Measurements from ENCODE around the gene TRPM1. TPM values are rescaled to one million over a fixed set of nuclear protein-coding genes. Genes with fewer than 3 reads are reported as not detected.

The TRPM1 gene
- total RNA-seq, 4 donors from 2014 or later = not detected

DNA sequence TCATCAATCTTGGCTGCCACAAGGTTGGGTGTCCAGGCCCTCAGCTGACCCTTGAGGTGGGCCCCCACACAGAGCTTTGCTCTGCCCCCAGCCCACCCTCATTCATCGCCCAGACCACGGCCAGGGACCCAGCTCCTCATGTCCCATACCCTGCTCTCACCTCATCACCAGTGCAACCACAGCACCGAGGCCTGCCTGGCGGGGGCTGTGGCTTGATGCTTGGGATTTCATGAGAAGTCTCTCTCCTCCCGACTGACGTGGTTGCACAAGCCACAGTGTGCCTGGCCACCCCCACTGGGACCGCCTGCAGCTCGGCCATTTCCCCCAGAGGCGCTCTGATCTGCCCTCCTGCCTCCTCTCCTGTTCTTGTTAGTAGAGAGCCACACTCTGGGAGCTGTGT, 64.7 kb downstream of the TRPM1 start:
- no peak overlapping the region for H3K27ac ChIP-seq
- H3K27me3 ChIP-seq = no peaks in the 10 kb centered on the region
- no peaks in the 10 kb centered on the region for H3K9me3 ChIP-seq
- H3K4me1 ChIP-seq = no peaks in the 10 kb centered on the region
- H3K36me3 ChIP-seq = no peaks in the 10 kb centered on the region
- no peak for DNase-seq
- H3K4me3 ChIP-seq = no peak overlapping the region
- TF ChIP-seq, protein P1, sequence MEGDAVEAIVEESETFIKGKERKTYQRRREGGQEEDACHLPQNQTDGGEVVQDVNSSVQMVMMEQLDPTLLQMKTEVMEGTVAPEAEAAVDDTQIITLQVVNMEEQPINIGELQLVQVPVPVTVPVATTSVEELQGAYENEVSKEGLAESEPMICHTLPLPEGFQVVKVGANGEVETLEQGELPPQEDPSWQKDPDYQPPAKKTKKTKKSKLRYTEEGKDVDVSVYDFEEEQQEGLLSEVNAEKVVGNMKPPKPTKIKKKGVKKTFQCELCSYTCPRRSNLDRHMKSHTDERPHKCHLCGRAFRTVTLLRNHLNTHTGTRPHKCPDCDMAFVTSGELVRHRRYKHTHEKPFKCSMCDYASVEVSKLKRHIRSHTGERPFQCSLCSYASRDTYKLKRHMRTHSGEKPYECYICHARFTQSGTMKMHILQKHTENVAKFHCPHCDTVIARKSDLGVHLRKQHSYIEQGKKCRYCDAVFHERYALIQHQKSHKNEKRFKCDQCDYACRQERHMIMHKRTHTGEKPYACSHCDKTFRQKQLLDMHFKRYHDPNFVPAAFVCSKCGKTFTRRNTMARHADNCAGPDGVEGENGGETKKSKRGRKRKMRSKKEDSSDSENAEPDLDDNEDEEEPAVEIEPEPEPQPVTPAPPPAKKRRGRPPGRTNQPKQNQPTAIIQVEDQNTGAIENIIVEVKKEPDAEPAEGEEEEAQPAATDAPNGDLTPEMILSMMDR (IDR thresholded peaks at IDR 0.05) = no peak

DNA sequence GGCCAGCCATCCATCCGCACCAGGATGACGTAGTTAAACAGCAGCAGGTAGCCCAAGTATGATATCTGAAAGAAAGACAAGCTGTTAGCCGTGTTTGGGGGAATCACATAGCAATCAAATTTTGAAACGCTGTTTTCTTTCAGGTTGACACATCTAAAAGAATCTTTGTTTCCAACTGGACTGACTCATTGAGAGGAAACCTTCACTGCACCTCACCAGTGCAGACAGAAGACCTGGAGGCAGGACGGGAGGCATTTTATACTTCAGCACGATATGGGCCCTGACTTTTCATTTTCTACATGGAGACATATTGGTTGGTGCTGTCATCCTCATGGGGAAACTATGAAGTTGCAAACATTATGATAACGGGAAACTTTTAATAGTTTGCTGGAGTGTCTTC, 65.9 kb downstream of the TRPM1 start:
- Histone ChIP-seq H3K4me3 (no peak overlapping the region), H3K9me3 (no peaks in the 10 kb centered on the region), H3K4me1 (no peaks in the 10 kb centered on the region), H3K27ac (no peak overlapping the region), H3K36me3 (no peaks in the 10 kb centered on the region), H3K27me3 (no peaks in the 10 kb centered on the region)
- no peak for DNase-seq
- TF ChIP-seq, protein P1 (IDR thresholded peaks at IDR 0.05) = no peak
- TF ChIP-seq POLR2A (IDR thresholded peaks at IDR 0.05) = no peak

DNA sequence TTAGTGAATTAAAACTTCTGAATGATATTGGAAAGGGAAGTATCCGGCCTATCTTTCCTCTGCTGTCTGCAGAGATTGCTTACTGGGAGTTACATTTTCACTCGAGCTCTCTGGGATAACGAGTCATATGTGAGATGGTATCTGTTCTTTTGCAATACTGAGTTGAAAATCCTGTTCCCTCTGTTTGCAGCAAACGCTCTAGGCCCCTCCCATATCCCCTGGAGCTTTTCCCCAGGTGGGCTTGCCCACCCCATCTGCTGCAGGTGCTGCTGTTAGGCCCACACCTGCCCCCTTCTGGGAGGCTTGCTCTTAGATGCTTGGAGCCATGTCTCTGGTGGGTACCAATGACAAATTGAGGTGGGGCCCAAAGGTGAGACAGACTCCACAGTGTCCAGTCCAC, 67.4 kb downstream of the TRPM1 start:
- Histone ChIP-seq H3K27ac (no peak overlapping the region), H3K27me3 (no peaks in the 10 kb centered on the region), H3K4me1 (no peaks in the 10 kb centered on the region), H3K4me3 (no peak overlapping the region), H3K9me3 (no peaks in the 10 kb centered on the region), H3K36me3 (no peaks in the 10 kb centered on the region)
- TF ChIP-seq, protein P1 (IDR thresholded peaks at IDR 0.05) = no peak
- TF ChIP-seq POLR2A (IDR thresholded peaks at IDR 0.05) = no peak
- no peak for DNase-seq

DNA sequence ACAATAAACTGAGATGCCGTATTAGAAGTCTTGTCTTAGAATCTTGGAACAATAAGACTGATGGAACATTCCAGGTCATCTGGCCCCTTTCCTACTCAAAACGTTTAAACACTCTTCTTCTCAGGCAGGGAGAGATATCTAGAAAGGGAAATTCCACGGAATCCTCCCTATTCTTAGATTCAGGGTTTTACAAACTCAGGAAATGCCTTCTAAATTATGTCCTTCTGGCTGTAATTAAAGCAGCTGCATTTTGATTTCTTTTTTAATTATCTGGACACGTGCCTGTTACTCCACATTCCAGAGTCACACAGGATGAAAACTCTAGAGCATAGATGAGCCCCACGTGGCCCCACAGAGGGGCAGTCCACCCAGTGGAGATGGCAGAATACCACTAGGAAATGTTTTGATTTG, 68.6 kb downstream of the TRPM1 start:
- no peak for DNase-seq
- Histone ChIP-seq H3K27ac (no peak overlapping the region), H3K9me3 (no peaks in the 10 kb centered on the region), H3K27me3 (no peaks in the 10 kb centered on the region), H3K4me1 (no peaks in the 10 kb centered on the region), H3K4me3 (no peak overlapping the region), H3K36me3 (no peaks in the 10 kb centered on the region)
- no peak for TF ChIP-seq POLR2A (IDR thresholded peaks at IDR 0.05)
- TF ChIP-seq, protein P1 (IDR thresholded peaks at IDR 0.05) = no peak

DNA sequence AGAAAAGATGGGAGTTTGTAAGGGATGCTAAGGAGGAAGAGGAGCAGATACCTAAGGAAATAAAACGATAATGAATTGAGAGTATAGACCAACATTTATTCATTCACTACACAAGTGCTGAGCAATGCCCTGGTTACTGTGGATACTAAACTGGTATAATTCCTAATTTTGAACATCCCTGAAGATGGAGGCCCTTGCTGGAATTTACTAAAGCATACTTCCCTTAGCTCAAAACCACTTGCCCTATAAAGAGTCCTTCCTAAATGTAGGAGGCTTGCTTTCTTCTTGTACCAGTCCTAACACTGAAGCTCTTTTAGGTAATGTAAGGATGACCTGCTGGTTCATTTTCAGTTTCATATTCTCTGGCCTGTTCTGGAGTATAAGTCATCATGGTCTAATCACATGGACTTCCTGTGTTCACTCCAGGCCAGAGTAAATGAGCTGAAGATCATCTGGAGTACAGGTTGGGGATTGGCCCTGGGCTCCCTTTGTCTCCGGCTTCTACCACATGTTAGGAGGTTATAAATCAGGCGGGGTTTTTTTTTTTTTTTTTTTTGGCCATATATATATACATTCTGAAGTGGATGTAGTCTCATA, 70.0 kb downstream of the TRPM1 start:
- Histone ChIP-seq H3K27ac (no peak overlapping the region), H3K36me3 (no peaks in the 10 kb centered on the region), H3K4me1 (no peaks in the 10 kb centered on the region), H3K27me3 (no peaks in the 10 kb centered on the region), H3K9me3 (no peaks in the 10 kb centered on the region), H3K4me3 (no peak overlapping the region)
- no peak for DNase-seq
- no peak for TF ChIP-seq POLR2A (IDR thresholded peaks at IDR 0.05)
- TF ChIP-seq, protein P1 (IDR thresholded peaks at IDR 0.05) = no peak
